Gastrocnemius medialis (tissue), 4 donors: Measurements from ENCODE around the gene PIK3CD. TPM values are rescaled to one million over a fixed set of nuclear protein-coding genes. Genes with fewer than 3 reads are reported as not detected.

Experiments
- ATAC-seq, 2 donors: fragments of 150-250 bp; one replicate each; pipeline ENCODE4 v1.9.1; 2016
- DNase-seq, 2 donors: peaks; one replicate each; pipeline ENCODE4 v3.0.0-alpha.2; 2019
- H3K27ac ChIP-seq, 4 donors: fragments of 200-600 bp; sonication (generic); 1 replicate in 1 of 4; 2 replicates in 3 of 4; pipeline ENCODE4 v1.5.1; 2016 to 2018; ENCODE audit warnings: mild to moderate bottlenecking in 2 of 4, moderate library complexity in 1 of 4
- H3K27me3 ChIP-seq, 3 donors: fragments of 200-600 bp; sonication (generic) in 2 of 3; 1 replicate in 1 of 3; 2 replicates in 2 of 3; pipeline versions ENCODE4 v1.5.1 to v1.6.0; 2016 to 2019; ENCODE audit warnings: mild to moderate bottlenecking in 1 of 3, moderate library complexity in 1 of 3
- H3K36me3 ChIP-seq, 2 donors: fragments of 200-600 bp; sonication (generic) in 1 of 2; one replicate each; pipeline ENCODE4 v1.5.1; 2017 to 2018
- H3K4me1 ChIP-seq, 2 donors: fragments of 200-600 bp; sonication (generic) in 1 of 2; one replicate each; pipeline ENCODE4 v1.5.1; 2016 to 2017; ENCODE audit warnings: mild to moderate bottlenecking in 2 of 2
- H3K4me3 ChIP-seq, 4 donors: fragments of 200-600 bp; sonication (generic) in 3 of 4; 1 replicate in 1 of 4; 2 replicates in 3 of 4; pipeline ENCODE4 v1.5.1; 2016 to 2019; ENCODE audit warnings: mild to moderate bottlenecking in 2 of 4
- H3K9me3 ChIP-seq, 3 donors: fragments of 200-600 bp; sonication (generic) in 2 of 3; 1 replicate in 1 of 3; 2 replicates in 2 of 3; pipeline ENCODE4 v1.5.1; 2016 to 2019
- POLR2A ChIP-seq, 2 donors: fragments of 450-650 bp; IDR thresholded peaks; one replicate each; pipeline ENCODE4 v1.6.1; 2017; ENCODE audit warnings: antibody characterized with exemption in 2 of 2, mild to moderate bottlenecking in 2 of 2, moderate library complexity in 2 of 2
- in situ Hi-C, 4 donors: fragments of 200-750 bp; cut with MboI; loops; one replicate each; pipeline versions ENCODE4 v1.15.0 to v1.8.0; 2017; ENCODE audit warnings: low sequenced_read_pairs in 4 of 4
- intact Hi-C: fragments of 100-400 bp; cut with DNase I; formaldehyde crosslinking; loops from one replicate; pipeline ENCODE4 v1.15.1; 2023; ENCODE audit warnings: low total_unique reads
- total RNA-seq, 4 donors: library from RNA; depleted of rRNA; stranded (reverse); fragments of >200 nt; gene quantifications; one replicate each; pipeline versions ENCODE4 v1.1.0 to v1.2.3, GENCODE V29; 2016
- TF ChIP-seq, protein P1 (sequence below), 5 experiments: fragments of 450-650 bp in 3 of 5; fragments of 200-600 bp in 2 of 5; sonication (generic) in 2 of 5; IDR thresholded peaks in 4 of 5; conservative IDR thresholded peaks in 1 of 5; 1 replicate in 4 of 5; 2 replicates in 1 of 5; pipeline ENCODE4 v1.5.1; 2016 to 2019; ENCODE audit warnings: antibody characterized with exemption in 5 of 5, mild to moderate bottlenecking in 3 of 5, moderate library complexity in 3 of 5

Gene PIK3CD
- total RNA-seq, 4 donors from 2014 or later = 0.66 to 2.3 (median 1.3) TPM

DNA sequence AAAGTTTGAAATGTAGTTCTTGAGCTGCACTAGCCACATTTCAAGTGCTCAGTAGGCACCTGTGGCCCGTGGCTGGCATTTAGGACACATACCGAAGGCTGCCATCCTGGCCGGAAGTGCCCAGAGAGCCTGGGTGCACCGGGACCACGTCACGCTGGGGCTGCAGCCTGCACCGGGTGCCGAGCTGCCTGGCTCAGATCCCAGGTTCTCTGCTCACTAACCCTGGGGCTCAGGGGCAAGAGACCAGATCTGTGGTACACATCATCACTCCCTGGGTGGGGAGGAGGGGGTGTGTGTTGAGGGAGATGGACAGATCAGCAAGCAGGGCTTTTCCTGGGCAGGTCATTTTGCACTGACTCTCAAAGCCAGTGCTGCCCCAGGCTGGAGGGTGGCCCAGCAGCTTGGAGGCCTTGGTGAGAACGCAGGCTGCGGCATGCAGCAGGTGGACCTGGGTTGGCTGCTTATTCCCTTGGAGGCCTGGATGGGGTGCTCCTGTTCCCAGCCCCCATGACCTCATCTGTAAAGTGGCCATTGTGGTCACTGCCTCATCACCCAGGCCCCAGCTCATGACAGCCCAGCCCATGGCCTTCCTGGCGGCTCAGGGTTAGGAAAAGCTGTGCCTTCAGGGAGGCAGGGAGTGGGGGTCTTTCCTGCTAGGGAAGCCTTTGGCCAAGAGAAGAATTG lies 39.2 kb upstream of the PIK3CD start:
- intact Hi-C loops (no loop called here), in situ Hi-C loops (no loop called here)
- H3K36me3 ChIP-seq = peaks cover 0 to 20% of the 10 kb centered on the region in 2 donors
- H3K27me3 ChIP-seq = no peaks in the 10 kb centered on the region
- DNase-seq = no peak
- no peak overlapping the region for H3K4me3 ChIP-seq
- H3K9me3 ChIP-seq = no peaks in the 10 kb centered on the region
- TF ChIP-seq, protein P1, sequence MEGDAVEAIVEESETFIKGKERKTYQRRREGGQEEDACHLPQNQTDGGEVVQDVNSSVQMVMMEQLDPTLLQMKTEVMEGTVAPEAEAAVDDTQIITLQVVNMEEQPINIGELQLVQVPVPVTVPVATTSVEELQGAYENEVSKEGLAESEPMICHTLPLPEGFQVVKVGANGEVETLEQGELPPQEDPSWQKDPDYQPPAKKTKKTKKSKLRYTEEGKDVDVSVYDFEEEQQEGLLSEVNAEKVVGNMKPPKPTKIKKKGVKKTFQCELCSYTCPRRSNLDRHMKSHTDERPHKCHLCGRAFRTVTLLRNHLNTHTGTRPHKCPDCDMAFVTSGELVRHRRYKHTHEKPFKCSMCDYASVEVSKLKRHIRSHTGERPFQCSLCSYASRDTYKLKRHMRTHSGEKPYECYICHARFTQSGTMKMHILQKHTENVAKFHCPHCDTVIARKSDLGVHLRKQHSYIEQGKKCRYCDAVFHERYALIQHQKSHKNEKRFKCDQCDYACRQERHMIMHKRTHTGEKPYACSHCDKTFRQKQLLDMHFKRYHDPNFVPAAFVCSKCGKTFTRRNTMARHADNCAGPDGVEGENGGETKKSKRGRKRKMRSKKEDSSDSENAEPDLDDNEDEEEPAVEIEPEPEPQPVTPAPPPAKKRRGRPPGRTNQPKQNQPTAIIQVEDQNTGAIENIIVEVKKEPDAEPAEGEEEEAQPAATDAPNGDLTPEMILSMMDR (IDR thresholded peaks at IDR 0.05 in 4 of 5, conservative IDR thresholded peaks at IDR 0.05 in 1 of 5) = no peak
- no peak for TF ChIP-seq POLR2A (IDR thresholded peaks at IDR 0.05)
- no peak overlapping the region for H3K27ac ChIP-seq
- ATAC-seq = no peak
- H3K4me1 ChIP-seq = peaks cover 0 to 5% of the 10 kb centered on the region in 2 donors

DNA sequence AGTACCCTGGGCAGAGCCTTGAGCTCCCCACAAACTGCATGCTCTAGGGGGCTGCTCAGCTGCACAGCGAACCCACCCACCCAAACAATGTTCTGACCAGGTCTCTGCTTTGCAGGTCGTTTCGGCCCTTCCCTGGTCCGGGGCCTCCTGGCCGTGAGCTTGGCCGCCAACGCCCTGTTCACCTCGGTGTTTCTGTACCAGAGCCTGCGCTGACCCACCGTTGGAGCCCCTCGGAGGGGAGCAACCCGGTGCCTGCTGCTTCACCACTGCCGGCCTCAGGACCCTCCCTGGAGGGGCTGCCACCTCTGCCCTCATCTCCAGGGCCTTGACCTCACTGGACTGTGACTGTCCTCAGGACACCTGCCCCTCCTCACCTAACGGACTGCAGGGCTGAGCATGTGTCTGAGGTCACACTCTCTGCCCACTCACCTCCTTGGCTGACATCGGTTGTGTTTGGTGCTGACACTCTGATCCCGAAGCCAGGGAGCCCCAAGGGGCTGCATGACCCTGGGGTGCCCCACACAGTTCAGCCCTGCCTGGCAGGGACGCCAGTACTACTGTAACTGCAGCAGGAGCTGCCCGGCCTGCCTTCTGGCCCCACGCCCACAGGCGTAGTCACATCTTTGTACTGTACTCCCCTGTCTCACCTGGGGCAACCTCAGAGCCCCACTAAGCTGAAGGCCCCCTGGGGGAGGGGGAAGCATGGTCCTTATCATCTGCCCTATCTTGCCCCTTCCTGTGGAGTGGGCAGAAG lies 38.5 kb upstream of the PIK3CD start:
- intact Hi-C loops = no loop called here
- Histone ChIP-seq H3K36me3 (peaks cover 0 to 20% of the 10 kb centered on the region in 2 donors), H3K4me3 (no peak overlapping the region), H3K4me1 (peaks cover 0 to 5% of the 10 kb centered on the region in 2 donors), H3K9me3 (no peaks in the 10 kb centered on the region), H3K27ac (no peak overlapping the region), H3K27me3 (peaks cover 0 to 5% (median 0%) of the 10 kb centered on the region in 3 donors)
- no peak for DNase-seq
- no peak for TF ChIP-seq POLR2A (IDR thresholded peaks at IDR 0.05)
- TF ChIP-seq, protein P1 (IDR thresholded peaks at IDR 0.05 in 4 of 5, conservative IDR thresholded peaks at IDR 0.05 in 1 of 5) = no peak
- in situ Hi-C loops = no loop called here
- ATAC-seq = no peak

DNA sequence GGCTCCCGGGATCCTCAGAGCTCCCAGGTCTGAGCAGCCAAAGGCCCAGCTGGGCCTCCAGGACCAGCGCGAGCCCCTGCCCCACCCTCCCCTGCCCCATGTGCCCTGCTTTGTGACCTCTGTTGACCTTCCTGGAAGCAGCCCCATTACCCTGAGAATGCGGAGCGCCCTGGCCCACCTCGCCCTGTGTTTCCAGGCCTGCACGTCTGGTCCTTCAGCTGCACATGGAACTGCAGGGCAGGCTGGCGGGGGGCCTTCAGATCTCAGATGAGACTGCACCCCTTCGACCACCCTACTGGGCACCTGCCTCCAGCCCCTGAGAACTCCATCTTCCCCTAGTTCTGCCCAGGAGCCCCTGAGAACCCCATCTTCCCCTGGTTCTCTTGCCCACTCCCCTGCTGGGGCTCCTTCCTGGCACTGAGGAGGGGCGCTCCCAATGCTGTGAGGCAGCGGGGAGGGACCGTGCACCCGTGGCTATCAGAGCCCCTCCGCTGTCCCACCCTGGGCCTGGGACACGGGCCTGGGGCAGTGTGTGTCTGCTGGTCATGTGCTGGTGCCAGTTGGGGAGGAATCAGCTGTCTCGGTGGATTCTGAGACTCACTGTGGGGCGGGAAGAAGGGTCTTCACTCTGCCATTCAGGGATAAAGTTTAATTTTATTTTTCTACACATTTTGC lies 37.8 kb upstream of the PIK3CD start:
- intact Hi-C loops = no loop called here
- ATAC-seq = no peak
- peaks cover 0 to 6% (median 0%) of the 10 kb centered on the region in 3 donors for H3K27me3 ChIP-seq
- no peak for DNase-seq
- in situ Hi-C loops = no loop called here
- H3K9me3 ChIP-seq = no peaks in the 10 kb centered on the region
- no peak for TF ChIP-seq POLR2A (IDR thresholded peaks at IDR 0.05)
- TF ChIP-seq, protein P1 (IDR thresholded peaks at IDR 0.05 in 4 of 5, conservative IDR thresholded peaks at IDR 0.05 in 1 of 5) = no peak
- no peak overlapping the region for H3K27ac ChIP-seq
- H3K36me3 ChIP-seq = peaks cover 0 to 20% of the 10 kb centered on the region in 2 donors
- H3K4me3 ChIP-seq = no peak overlapping the region
- peaks cover 0 to 5% of the 10 kb centered on the region in 2 donors for H3K4me1 ChIP-seq

DNA sequence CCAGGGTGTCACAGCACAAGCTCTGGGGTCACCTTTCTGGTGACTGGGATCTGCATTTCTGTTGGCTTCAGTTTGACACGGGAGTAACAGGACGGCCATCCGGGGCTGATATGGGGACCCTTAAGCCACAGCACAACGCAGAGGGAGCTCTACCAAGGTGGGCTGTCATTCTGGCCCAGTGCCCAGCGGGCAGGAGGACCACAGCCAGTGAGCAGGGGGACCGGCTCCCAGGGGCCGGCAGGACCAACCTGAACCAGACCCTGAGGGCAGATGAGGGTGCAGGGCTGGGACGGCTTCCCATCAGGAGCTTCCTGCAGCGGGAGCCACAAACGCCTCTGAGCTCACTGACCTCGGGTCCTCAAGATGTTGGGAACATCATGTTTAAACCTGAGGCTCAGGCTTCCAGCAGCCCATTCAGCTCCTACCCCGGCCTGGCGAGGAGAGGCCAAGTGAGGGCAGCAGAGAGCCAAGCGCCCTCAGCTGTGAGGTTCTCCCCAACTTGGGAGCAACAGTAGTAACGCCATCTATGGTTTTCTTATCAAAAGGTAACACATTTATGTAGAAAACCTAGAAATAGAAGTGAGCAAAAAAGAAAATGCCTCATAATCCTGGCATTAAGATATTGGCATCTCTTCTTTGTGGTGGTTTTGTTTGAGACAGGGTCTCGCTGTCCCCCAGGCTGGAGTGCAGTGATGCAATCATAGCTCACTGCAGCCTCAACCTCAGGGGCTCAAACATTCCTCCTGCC lies 36.0 kb upstream of the PIK3CD start:
- Histone ChIP-seq H3K4me3 (no peak overlapping the region), H3K27ac (no peak overlapping the region), H3K4me1 (no peaks in the 10 kb centered on the region), H3K27me3 (peaks cover 5 to 16% (median 7%) of the 10 kb centered on the region in 3 donors), H3K36me3 (peaks cover 0 to 20% of the 10 kb centered on the region in 2 donors), H3K9me3 (no peaks in the 10 kb centered on the region)
- ATAC-seq (peak in 1 of 2 donors; percentile 45), DNase-seq (no peak)
- TF ChIP-seq, protein P1 (IDR thresholded peaks at IDR 0.05 in 4 of 5, conservative IDR thresholded peaks at IDR 0.05 in 1 of 5) = peak in 3 of 5 experiments; percentile 24 to 57 (median 37)
- no peak for TF ChIP-seq POLR2A (IDR thresholded peaks at IDR 0.05)
- in situ Hi-C loops (no loop called here), intact Hi-C loops (no loop called here)
